Endothelial cell of umbilical vein (primary cell): ENCODE results near the gene NEB. TPM values are rescaled to one million over a fixed set of nuclear protein-coding genes. Genes with fewer than 3 reads are reported as not detected.

ENCODE experiments used
- BruUV-seq: library from RNA; stranded (reverse); fragments of 400-500 nt; replicated peaks from 2 replicates; lab custom pipeline; 2021; lab: Mats Ljungman, UMichigan
- CTCF ChIA-PET: fragments of 300-600, 350-600 bp; sonication (Branson Sonifier 250); formaldehyde crosslinking; loops from one replicate; lab custom pipeline; 2021; ENCODE audit warnings: antibody characterized with exemption, inconsistent platforms; lab: Charles Lee
- POLR2A ChIA-PET: fragments of 300-600, 350-600 bp; sonication (Branson Sonifier 250); formaldehyde crosslinking; loops from one replicate; lab custom pipeline; 2021; ENCODE audit warnings: antibody characterized with exemption, inconsistent platforms; lab: Charles Lee
- DNase-seq: peaks from one replicate; pipeline ENCODE4 v3.0.0-alpha.2; 2011; ENCODE audit warnings: low read depth, low spot score
- FAIRE-seq: peaks from 2 replicates; lab custom pipeline; 2011; peaks lifted over from hg19 to GRCh38; lab: Jason Lieb, UNC
- H2AFZ ChIP-seq: 2 replicates; pipeline ENCODE4 v1.6.0; 2012; ENCODE audit warnings: low read depth, low read length, control low read depth, inconsistent platforms
- H3K27ac ChIP-seq: 2 replicates; pipeline ENCODE4 v1.5.1; 2011; ENCODE audit warnings: low read depth, mild to moderate bottlenecking, control low read depth, low read length, moderate library complexity; ENCODE audit not compliant: insufficient read depth
- H3K27me3 ChIP-seq, 2 experiments: 2 replicates each; pipeline versions ENCODE4 v1.6.0 to v1.6.1; 2011; ENCODE audit warnings: low read length in 2 of 2, mixed read lengths in 1 of 2; ENCODE audit not compliant: control insufficient read depth in 2 of 2, insufficient read depth in 2 of 2
- H3K36me3 ChIP-seq, 2 experiments: 2 replicates in 1 of 2; 3 replicates in 1 of 2; pipeline ENCODE4 v1.5.1; 2011; ENCODE audit warnings: low read length in 2 of 2, mild to moderate bottlenecking in 1 of 2, moderate library complexity in 1 of 2; ENCODE audit not compliant: control insufficient read depth in 2 of 2, insufficient read depth in 2 of 2; ENCODE audit errors: extremely low read depth in 1 of 2
- H3K4me1 ChIP-seq: 3 replicates; pipeline ENCODE4 v1.5.1; 2011; ENCODE audit warnings: mild to moderate bottlenecking, low read length; ENCODE audit not compliant: control insufficient read depth, insufficient read depth; ENCODE audit errors: extremely low read depth
- H3K4me2 ChIP-seq: 2 replicates; pipeline ENCODE4 v1.6.1; 2011; ENCODE audit warnings: low read length, control low read depth, mixed read lengths; ENCODE audit not compliant: insufficient read depth
- H3K4me3 ChIP-seq, 3 experiments: fragments of 200-600 bp in 1 of 3; sonication (generic), shearing (Covaris generic) in 1 of 3; replicated peaks in 1 of 3; 2 replicates each; pipeline ENCODE4 v1.5.1; 2011 to 2016; ENCODE audit warnings: control low read depth in 3 of 3, low read length in 3 of 3, mild to moderate bottlenecking in 2 of 3, inconsistent platforms in 1 of 3, low read depth in 1 of 3, moderate library complexity in 1 of 3; ENCODE audit not compliant: insufficient read depth in 1 of 3
- H3K79me2 ChIP-seq: 2 replicates; pipeline ENCODE4 v1.6.0; 2012; ENCODE audit warnings: low read length, inconsistent platforms; ENCODE audit not compliant: control insufficient read depth, insufficient read depth
- H3K9ac ChIP-seq: replicated peaks from 2 replicates; pipeline ENCODE3; 2011; ENCODE audit warnings: low read length, control low read depth; ENCODE audit not compliant: insufficient read depth; ENCODE audit errors: extremely low read depth
- H3K9me1 ChIP-seq: replicated peaks from 3 replicates; pipeline ENCODE4 v1.6.0; 2011; ENCODE audit warnings: mild to moderate bottlenecking, low read length; ENCODE audit not compliant: control insufficient read depth, insufficient read depth; ENCODE audit errors: extremely low read depth
- H3K9me3 ChIP-seq: replicated peaks from 2 replicates; pipeline ENCODE4 v1.5.1; 2012; ENCODE audit warnings: low read length, inconsistent platforms; ENCODE audit not compliant: control insufficient read depth, insufficient read depth
- H4K20me1 ChIP-seq: replicated peaks from 2 replicates; pipeline ENCODE3; 2011; ENCODE audit warnings: mild to moderate bottlenecking, low read length; ENCODE audit not compliant: control insufficient read depth, insufficient read depth; ENCODE audit errors: extremely low read depth
- EZH2 ChIP-seq: IDR thresholded peaks from 2 replicates; pipeline ENCODE4 v1.6.1; 2012; ENCODE audit warnings: borderline replicate concordance, low read depth, mild to moderate bottlenecking, moderate library complexity, low read length, inconsistent platforms; ENCODE audit not compliant: severe bottlenecking
- FOS ChIP-seq: IDR thresholded peaks from 2 replicates; pipeline ENCODE4 v1.6.1; 2011; ENCODE audit warnings: mild to moderate bottlenecking, low read length, moderate library complexity, borderline replicate concordance; ENCODE audit not compliant: insufficient read depth
- GATA2 ChIP-seq: IDR thresholded peaks from 2 replicates; pipeline ENCODE4 v1.7.0; 2011; ENCODE audit warnings: low read depth, mild to moderate bottlenecking, moderate library complexity, mixed read lengths, low read length; ENCODE audit not compliant: insufficient read length, insufficient read depth
- JUN ChIP-seq: IDR thresholded peaks from 2 replicates; pipeline ENCODE4 v1.6.1; 2011; ENCODE audit warnings: borderline replicate concordance, low read depth; ENCODE audit not compliant: insufficient read length, insufficient read depth
- MYC ChIP-seq: IDR thresholded peaks from one replicate; pipeline ENCODE4 v1.6.1; 2011; ENCODE audit warnings: mild to moderate bottlenecking, low read depth, low read length
- POLR2A ChIP-seq: IDR thresholded peaks from 2 replicates; pipeline ENCODE4 v1.6.1; 2012; ENCODE audit warnings: low read depth, mild to moderate bottlenecking, control low read depth, low read length
- POLR2AphosphoS5 ChIP-seq: IDR thresholded peaks from 2 replicates; pipeline ENCODE4 v1.6.1; 2012; ENCODE audit warnings: low read depth, mild to moderate bottlenecking, control low read depth, low read length, moderate library complexity; ENCODE audit not compliant: insufficient read depth
- dilution Hi-C: fragments of 300-500 bp; cut with MboI; formaldehyde crosslinking; loops from one replicate; pipeline ENCODE4 v1.15.0; 2019; ENCODE audit warnings: low sequenced_read_pairs; ENCODE audit not compliant: extremely low pct_ligation_motif_present
- intact Hi-C: fragments of 100-400 bp; cut with micrococcal nuclease; formaldehyde crosslinking; loops from one replicate; pipeline ENCODE4 v1.10.0; 2022
- polyA plus RNA-seq, 4 experiments: library from polyadenylated mRNA; depleted of rRNA in 3 of 4; stranded (reverse) in 3 of 4; unstranded in 1 of 4; fragments of >200 nt; gene quantifications; 2 replicates each; pipeline versions ENCODE4 v1.2.1 to v1.2.3, GENCODE V29; 2011 to 2012; ENCODE audit warnings: missing spikeins in 1 of 4
- total RNA-seq: library from RNA; stranded (reverse); gene quantifications from 2 replicates; pipeline ENCODE4 v1.2.3, GENCODE V29; 2021
- TF ChIP-seq, protein P1 (sequence below): IDR thresholded peaks from 2 replicates; pipeline ENCODE4 v1.6.1; 2011; ENCODE audit not compliant: insufficient read depth, insufficient read length
- TF ChIP-seq, protein P2 (sequence below), 2 donors: IDR thresholded peaks; 1 replicate in 1 of 2; 2 replicates in 1 of 2; pipeline ENCODE4 v1.5.1; 2011; ENCODE audit warnings: low read length in 2 of 2, mild to moderate bottlenecking in 2 of 2, moderate library complexity in 2 of 2, control low read depth in 1 of 2, inconsistent platforms in 1 of 2, low read depth in 1 of 2; ENCODE audit not compliant: insufficient read depth in 1 of 2; ENCODE audit errors: extremely low read depth in 1 of 2

NEB gene
- total and polyA plus RNA-seq, 2 donors (not counting 3 experiments of a cell fraction or from before 2014, with no cell fraction given), result 0.84 to 1.8 TPM

DNA sequence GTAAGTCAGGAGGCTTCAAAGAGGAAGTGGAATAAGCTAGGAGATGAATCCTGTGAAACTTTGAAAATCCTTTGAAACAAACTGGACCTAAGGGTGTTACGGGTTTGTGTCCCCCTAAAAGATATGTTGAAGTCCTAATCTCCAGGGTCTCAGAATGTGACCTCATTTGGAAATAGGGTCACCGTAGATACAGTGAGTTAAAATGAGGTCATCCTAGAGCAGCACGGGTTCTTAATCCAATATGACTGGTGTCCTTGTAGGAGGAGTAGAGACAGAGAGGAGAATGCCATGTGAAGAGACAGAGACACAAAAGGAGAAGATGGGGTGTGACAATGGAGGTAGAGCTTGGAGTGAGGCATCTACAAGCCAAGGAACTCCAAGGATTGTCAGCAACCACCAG is 26.9 kb upstream of the NEB start:
- Histone ChIP-seq H4K20me1 (no peaks in the 10 kb centered on the region), H3K27me3 (no peaks in the 10 kb centered on the region), H3K4me2 (no peak overlapping the region), H3K4me3 (no peak overlapping the region), H3K4me1 (peaks cover 17% of the 10 kb centered on the region), H3K36me3 (no peaks in the 10 kb centered on the region), H3K27ac (no peak overlapping the region), H3K9ac (no peak overlapping the region), H3K9me3 (no peaks in the 10 kb centered on the region), H2AFZ (no peak overlapping the region), H3K9me1 (no peaks in the 10 kb centered on the region), H3K79me2 (no peaks in the 10 kb centered on the region)
- dilution Hi-C loops (no loop called here), intact Hi-C loops (no loop called here)
- ChIA-PET CTCF (no interaction called here), POLR2A (no interaction called here)
- no peak for DNase-seq
- BruUV-seq, result no TSS peak
- TF ChIP-seq, protein P1, sequence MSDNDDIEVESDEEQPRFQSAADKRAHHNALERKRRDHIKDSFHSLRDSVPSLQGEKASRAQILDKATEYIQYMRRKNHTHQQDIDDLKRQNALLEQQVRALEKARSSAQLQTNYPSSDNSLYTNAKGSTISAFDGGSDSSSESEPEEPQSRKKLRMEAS, result no peak
- TF ChIP-seq POLR2AphosphoS5 (no peak), MYC (no peak), GATA2 (no peak)
- TF ChIP-seq, protein P2, sequence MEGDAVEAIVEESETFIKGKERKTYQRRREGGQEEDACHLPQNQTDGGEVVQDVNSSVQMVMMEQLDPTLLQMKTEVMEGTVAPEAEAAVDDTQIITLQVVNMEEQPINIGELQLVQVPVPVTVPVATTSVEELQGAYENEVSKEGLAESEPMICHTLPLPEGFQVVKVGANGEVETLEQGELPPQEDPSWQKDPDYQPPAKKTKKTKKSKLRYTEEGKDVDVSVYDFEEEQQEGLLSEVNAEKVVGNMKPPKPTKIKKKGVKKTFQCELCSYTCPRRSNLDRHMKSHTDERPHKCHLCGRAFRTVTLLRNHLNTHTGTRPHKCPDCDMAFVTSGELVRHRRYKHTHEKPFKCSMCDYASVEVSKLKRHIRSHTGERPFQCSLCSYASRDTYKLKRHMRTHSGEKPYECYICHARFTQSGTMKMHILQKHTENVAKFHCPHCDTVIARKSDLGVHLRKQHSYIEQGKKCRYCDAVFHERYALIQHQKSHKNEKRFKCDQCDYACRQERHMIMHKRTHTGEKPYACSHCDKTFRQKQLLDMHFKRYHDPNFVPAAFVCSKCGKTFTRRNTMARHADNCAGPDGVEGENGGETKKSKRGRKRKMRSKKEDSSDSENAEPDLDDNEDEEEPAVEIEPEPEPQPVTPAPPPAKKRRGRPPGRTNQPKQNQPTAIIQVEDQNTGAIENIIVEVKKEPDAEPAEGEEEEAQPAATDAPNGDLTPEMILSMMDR (IDR thresholded peaks at IDR 0.05; ENCODE audit: extremely low read depth in 1 of 2, insufficient read depth in 1 of 2, low read depth in 1 of 2, low read length in 2 of 2), result no peak
- FAIRE-seq, result no peak

DNA sequence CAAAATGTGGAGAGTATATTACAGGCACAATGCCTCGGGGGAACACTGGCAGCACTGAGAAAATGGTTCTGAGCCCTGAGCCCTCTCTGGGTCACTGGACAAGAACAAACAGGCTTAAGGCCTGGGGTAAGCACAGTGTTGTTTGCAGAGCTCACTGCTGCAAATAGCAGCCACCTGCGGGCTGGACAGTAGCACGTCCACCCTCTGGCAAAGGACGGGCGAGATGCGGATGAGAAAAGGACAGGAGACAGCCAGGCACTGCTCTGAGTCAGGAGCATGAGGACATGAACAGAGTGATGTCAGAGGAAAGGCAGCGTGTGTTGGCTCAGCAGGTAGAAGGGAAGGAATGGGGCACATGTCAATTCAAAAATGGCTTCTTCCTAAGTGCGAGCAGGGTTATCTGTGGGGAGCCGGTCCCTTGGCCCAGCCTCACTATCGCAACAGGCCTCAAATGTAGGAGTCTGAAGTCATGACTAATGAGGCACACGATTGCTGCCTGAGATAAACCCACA is 25.9 kb upstream of the NEB start:
- peaks cover 7% of the 10 kb centered on the region for H3K4me1 ChIP-seq
- FAIRE-seq (no peak), DNase-seq (no peak)
- dilution Hi-C loops (no loop called here), intact Hi-C loops (no loop called here)
- no peaks in the 10 kb centered on the region for H4K20me1 ChIP-seq
- no peak overlapping the region for H3K4me3 ChIP-seq
- no peaks in the 10 kb centered on the region for H3K9me1 ChIP-seq
- H2AFZ ChIP-seq, result no peak overlapping the region
- no peaks in the 10 kb centered on the region for H3K36me3 ChIP-seq
- H3K27me3 ChIP-seq, result no peaks in the 10 kb centered on the region
- no peak overlapping the region for H3K9ac ChIP-seq
- no peak overlapping the region for H3K27ac ChIP-seq
- BruUV-seq, result no TSS peak
- H3K79me2 ChIP-seq, result no peaks in the 10 kb centered on the region
- H3K4me2 ChIP-seq, result no peak overlapping the region
- TF ChIP-seq GATA2 (no peak), POLR2AphosphoS5 (no peak), FOS (no peak), POLR2A (no peak), MYC (no peak), EZH2 (no peak), JUN (no peak)
- TF ChIP-seq, protein P1, result no peak
- TF ChIP-seq, protein P2 (IDR thresholded peaks at IDR 0.05; ENCODE audit: extremely low read depth in 1 of 2, insufficient read depth in 1 of 2, low read depth in 1 of 2, low read length in 2 of 2), result no peak
- ChIA-PET CTCF (no interaction called here), POLR2A (no interaction called here)
- H3K9me3 ChIP-seq, result no peaks in the 10 kb centered on the region
